Middle frontal gyrus (tissue), 1 donor: Measurements from ENCODE around the gene MRPS11.
"Not testable (repeated sequence)": the region's sequence is repeated elsewhere in the genome, so short reads cannot be mapped to it uniquely, and the experiment has no call there.

Experiments
- DNase-seq: peaks from one replicate; pipeline ENCODE4 v3.0.0-alpha.2; 2015; ENCODE audit warnings: low spot score; ENCODE audit errors: extremely low spot score

Gene MRPS11

DNA sequence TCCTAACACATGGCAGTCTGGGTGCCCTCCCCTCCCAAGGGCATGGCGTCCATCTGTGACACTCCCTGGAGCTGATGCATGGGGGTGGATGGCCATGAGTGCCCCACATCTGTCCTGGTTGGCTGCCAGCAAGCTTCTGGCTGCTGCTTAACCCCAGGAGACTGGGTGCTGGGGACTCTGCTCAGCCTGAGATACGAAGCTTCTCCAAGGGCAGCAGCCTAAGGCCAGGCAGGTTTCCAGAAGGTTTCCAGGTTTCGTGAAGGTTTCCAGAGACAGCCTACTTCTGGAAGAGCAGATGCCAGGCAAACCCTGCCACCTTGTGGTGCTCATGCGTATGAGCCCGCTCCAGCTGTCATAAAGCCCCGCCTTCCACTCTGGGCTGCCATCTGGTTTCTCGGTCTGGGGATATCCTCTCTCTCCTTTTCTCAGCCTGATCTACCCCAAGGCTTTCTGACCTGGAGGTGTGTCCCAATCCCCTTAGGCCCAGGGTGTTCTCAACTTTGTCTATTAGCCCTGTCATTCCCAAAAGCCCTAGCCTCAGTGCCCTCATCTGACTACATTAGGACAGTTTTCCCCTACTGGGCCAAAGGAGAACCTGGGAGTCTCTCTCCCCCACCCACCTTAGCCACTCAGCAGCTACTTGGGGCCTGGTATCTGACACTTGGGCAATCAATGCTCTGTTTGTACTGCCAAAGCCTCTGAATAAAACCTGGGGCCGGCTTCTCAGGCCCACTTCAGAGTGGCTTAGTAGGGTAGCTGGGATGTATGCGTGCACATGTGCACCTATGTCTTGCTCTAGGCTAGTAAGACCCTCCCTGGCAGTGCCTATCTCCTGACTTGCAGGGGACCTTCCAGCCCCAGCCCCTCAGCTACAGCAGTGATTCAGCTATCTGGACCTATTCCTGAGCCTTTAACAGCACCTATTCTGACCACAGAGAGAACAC, 12.4 kb upstream of the MRPS11 start:
- DNase-seq, result peak; percentile 31

DNA sequence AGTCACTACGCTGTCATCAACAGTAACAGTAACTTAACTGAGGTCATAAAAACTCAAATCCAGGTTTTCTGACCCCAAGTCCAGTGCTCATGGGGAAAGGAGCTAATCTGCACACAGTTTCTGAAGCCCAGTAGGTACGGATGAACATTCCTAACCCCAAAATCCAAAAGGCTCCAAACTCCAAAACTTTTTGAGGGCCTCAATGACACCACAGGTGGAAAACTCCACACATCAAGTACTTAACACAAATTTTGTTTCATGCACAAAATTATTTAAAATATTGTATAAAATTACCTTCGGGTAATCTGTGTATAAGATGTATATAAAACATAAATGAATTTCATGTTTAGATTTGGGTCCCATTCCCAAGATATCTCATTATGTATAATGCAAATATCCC, 10.8 kb upstream of the MRPS11 start:
- DNase-seq, result no peak

DNA sequence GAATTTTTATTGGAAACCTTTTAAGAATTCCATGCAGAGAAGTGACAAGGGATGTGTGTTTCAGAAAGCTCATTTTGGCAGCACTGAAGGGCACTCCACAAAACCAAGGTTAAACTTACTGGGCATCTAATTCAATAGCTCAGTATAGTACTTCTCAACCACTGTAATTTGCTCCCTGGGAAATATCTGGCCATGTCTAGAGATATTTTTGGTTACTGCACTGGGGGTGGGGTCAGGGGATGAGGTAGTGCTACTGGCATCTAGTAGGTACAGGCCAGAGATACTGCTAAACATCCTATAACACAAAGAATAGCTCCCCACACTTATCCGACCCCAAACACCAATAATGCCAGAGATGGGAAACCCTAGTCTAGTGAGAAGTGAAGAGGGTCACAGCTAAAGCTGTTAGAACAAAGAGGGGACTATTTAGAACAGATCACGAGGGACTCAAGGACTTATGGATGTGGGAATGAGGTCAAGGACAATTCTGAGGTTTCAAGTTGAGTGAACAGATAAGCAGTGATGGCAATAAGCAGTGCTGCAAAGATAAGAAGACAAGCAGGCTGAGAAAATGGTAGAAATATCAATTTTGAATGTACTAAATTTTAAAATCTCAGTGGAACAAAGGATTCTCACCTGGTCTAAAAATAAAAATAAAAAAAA, 3.5 kb upstream of the MRPS11 start:
- DNase-seq, result no peak

DNA sequence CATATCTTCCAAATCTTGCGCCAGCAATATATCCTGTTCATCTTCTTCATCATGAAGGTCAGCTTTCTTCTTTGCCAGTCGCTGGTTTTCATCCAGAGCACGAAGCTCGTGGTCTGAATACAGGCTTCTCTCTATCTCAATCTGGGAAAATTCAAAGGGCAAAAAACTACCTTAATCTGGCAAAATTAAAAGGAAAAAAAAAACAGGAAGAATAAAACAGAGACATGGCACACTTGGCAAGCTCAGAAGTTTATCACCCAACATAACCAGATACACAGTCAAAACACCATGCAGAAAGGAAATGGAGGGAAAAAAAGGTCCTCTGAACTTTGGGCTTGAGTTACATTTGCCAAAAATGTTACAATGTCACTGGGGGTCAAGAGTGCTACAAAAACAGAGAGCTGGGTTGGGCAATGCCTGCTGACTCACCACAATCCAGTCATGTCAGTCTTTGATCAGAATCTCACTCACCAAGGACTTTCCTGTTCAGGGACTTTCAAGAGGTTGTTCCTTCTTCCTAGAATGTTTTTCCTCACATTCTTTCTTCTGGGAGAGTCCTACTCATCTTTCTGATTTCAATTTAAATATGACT, 1.8 kb upstream of the MRPS11 start:
- no peak for DNase-seq

DNA sequence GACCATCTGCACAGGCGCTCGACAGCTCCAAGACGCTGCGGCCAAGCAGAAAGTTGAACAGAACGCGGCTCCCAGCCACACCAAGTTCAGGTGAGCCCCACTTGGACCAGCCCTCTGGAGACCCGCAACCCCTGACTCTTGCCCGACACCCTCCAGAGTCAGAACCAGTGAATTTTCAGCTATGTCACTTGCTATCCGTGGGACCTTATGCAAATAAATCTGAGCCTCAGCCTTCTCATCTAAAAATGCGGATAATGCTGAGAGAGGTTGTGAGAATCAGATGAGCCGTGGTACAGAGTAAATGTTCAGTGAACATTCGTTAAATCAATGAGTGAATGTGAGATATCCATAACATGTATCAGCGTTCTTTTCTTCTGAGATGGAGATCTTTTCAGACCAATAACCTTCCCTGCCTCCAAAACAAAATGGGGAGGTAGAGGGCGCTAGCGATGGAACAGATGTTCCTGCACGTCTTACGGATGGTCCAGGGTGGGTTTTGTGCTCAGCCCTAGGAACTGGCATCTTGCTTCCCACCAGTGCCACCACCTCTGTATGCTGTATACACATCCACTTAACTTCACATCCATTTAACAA, 524 bp downstream of the MRPS11 start:
- DNase-seq, result no peak

DNA sequence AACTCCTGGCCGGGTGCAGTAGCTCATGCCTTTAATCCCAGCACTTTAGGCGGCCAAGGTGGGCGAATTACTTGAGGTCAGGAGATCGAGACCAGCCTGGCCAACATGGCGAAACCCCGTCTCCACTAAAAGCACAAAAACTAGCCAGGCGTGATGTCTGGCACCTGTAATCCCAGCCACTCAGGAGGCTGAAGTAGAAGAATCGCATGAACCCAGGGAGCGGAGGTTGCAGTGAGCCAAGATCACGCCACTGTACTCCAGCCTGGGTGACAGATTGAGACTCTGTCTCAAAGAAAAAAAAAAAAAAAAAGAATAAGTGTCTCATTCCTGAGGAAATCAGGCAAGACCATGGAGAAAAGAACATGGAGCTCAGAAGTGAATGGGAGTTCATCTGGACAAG, 1.2 kb downstream of the MRPS11 start:
- not testable (repeated sequence) for DNase-seq

DNA sequence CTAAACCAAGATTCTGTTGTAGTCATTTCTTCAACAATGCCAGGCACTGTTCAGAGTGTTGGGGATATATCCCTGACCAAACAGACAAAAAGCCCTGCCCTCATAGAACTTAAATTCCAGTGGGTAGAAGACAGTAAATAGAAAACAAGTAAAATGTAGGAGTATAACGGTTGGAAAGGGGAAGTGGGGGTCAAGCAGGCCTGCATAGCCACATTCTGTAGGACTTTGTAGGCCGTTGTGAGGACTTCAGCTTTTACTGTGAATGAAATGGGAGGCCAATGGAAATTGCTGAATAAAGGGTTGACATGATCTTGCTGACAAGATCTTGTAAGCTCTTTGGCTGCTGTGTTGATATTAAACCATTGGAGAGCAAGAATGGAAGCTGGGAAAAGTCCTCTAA, 1.8 kb downstream of the MRPS11 start:
- no peak for DNase-seq

DNA sequence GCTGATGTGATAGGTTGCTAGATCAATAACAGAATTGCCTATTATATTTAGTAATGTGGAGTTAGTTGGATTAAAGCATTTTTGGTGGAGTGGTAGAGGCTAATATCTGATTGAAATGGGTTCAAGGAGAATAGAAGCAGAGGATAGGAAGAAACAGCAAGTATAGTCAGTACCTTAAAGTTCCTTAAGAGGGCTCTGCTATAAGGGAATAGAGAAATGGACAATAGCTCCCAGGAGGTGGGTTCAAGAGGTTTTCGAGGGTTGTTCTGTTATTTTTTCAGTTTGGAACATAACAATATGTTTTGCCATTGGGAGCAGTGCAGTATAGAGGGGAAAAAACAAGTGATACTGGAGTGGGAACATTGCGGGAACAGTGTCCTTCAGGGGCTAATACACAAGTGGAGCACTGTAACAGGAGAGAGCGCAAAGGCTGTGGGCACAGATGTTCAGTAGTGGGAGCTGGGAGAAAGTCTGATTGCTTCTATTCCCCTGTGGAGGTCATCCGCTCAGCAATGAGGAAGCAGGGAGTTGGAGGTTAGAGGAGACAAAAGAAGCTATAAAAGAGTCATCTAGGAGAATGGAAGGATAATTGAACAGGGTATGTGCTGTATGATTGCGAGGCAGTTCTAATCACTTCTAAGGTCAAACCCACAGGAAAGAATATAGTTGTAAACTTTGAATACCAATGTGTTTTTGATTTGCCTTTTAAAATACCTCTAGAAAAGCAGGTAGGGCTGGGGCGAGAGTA, 3.3 kb downstream of the MRPS11 start:
- no peak for DNase-seq

DNA sequence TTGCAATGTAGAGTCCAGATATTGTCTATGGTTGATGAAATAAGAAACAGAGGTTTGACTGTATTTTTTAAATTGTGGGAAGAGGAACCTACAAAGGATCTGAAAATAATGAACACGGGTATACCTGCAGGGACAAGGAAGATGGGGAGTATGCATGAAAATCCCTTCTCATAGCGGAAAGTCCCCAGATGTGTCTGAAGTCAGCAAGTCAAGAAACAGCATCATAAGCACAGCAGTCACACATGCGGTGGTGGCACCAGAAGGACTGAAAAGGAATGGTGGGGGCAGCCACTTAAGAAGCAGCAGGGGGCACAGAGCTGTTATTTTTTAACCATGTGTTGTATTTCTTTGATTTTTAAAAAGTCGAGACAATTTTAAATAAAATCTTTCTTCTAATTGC, 4.7 kb downstream of the MRPS11 start:
- no peak for DNase-seq

DNA sequence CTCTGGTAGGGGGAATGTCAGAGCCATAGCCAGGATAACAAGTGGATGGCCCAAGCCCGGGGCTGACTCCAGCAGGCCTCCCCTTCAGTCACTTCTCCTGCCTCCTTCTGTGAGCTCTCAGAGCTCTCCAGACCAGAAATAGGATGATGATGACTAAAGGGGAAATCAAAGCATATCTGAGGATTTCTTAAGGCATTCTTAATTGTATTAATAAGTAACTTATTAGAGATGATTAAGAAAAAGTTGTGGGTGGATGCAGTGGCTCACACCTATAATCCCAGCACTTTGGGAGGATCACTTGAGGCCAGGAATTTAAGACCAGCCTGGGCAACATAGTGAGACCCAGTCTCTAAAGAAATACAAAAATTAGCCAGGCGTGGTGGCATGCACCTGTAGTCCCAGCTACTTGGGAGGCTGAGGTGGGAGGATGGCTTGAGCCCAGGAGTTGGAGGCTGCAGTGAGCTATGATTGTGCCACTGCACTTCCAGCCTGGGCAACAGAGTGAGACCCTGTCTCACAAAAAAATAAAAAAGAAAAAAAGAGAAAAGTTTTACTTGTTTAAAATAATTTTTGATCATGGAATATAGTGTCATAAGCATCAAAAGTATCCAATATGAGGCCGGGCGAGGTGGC, 6.3 kb downstream of the MRPS11 start:
- DNase-seq, result not testable (repeated sequence)

DNA sequence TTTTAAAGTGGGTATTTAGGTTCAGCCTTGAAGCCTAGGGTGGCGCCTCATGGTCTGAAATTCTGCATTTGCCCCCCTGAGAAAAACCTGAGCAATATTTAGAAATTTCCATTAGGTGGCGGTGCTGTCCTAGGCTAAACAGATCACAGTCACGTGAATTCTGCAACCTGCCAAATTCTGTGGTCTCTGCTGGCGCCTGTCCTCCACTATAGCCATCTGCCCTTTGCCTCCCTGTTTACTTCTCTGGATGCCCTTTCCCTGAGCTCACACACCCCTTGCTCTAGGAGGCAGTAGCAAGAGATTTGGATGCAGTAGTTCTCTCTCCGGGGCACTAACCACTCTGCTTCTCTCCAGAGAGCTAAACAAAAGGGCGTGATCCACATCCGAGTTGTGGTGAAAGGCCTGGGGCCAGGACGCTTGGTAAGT, 9.1 kb downstream of the MRPS11 start:
- no peak for DNase-seq

DNA sequence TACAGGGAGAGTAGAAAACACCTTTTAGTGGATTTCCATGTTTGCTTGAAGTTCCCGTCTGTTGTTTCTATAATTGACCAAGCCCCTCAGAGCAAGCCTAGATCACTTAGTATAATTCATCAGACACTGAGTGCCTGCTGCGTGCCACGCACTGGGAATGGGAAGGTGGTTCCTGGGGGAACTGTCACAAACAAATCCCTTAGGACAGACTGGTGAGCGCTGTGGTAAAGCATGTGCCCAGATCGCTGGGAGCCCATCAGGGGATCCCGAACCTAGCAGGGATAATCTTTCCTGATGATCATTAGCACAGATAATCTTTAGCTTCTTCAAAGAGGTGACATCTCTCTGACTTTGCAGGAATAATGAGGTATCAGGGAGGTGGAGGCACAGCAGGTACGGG, 9.6 kb downstream of the MRPS11 start:
- DNase-seq, result no peak

DNA sequence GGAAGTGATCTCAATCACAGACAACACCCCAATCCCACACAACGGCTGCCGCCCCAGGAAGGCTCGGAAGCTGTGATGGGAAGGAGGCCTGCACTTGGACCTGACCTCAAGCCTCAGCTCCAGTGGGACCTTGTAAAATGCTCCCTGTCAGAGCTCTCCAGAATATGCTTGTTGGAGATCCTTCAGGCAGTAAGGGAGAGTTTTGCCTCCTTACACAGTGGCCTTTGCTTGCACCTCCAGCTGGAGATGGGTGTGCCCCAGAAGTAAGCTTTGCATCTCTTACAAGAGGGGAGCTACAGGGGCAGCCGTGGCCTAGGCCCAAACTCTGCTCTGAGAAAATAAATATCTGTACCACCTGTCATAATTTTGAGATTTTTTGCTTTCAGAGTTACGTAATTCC, 10.4 kb downstream of the MRPS11 start:
- DNase-seq, result no peak

DNA sequence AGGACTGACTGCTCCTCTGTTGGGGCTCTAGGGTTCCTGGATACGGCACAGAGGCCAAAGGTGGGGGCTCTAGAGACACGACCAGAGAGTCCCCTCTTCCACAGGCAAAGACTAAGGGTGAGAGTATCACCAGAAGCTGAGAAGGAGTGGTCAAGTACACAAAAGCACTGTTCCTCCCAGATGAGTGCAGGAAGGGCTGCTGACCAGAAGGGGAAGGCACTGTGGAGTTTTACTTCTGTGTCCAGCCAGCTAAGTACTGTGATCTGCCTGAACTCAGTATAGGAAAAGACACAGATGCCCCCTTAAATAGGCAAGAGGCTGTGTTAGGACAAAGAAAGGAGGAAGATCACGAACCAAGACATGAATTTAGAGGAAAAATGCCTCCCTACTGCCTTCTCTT, 11.7 kb downstream of the MRPS11 start:
- DNase-seq, result no peak

DNA sequence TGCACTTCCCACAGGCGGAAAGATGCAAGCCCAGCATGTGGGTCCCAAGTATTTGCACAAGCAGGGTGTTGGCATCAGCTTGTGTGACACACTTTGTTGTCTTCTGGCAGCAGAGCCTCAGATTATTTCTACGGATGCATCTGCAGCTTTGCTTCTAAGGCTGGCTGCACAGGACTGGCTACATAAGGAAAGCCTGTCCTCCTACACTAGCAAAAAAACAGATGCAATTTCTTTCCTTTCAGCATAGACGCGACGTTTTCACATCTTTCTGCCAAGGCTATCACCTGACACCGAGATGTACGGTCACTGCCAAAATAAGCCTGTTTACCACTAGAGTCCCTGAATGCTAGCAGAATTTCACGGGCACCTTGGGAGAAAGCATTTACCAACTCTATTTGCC, 13.5 kb downstream of the MRPS11 start:
- peak; percentile 45 for DNase-seq

DNA sequence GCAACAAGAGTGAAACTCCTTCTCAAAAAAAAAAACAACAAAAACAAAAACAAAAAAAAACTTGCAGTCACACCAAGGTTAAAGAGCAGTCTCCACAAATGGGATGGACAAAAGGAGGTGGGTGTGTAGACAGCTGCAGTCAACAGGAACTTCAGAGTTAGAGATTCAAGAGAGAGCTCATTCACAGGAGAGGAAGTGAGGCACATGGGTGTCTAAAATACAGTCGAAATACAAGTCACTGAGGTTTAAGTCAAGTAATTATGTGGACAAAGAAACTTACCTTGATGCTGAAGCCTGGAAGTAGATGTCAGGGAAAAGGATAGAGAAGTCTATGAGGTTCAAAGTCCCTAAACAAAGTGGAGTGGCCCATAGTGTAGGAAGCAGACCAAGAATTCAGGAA, 14.8 kb downstream of the MRPS11 start:
- no peak for DNase-seq

DNA sequence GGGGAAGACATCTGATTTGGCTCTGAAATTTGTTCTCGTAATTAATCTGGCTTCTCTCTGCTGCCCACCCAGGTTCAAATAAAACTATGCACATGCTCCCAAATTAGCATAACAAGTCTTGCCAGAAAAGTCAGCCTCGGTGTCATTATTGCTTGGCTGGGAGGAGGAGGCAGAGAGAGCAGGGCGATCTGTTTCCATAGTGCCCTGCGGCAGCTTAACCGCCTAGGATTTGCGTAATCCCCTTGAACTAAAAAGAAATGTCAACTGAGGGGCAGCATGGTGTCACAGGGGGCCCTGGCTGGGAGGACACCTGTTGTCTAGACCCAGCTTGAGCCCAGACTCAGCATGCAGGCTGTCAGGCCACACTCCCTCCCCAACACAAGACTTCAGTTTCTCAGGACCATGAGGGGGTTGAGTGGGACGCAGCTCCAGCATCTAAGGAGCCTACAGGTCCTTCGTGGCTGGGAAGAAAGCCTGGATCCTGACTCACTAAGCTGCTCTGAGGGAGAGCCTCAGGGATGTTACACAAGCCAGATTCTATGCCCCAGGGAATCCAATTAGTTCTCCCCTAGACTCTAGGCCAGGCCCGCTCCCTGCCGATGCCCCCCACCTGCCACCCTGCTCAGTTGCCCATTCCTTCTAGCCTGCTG, 17.3 kb downstream of the MRPS11 start:
- DNase-seq, result no peak

DNA sequence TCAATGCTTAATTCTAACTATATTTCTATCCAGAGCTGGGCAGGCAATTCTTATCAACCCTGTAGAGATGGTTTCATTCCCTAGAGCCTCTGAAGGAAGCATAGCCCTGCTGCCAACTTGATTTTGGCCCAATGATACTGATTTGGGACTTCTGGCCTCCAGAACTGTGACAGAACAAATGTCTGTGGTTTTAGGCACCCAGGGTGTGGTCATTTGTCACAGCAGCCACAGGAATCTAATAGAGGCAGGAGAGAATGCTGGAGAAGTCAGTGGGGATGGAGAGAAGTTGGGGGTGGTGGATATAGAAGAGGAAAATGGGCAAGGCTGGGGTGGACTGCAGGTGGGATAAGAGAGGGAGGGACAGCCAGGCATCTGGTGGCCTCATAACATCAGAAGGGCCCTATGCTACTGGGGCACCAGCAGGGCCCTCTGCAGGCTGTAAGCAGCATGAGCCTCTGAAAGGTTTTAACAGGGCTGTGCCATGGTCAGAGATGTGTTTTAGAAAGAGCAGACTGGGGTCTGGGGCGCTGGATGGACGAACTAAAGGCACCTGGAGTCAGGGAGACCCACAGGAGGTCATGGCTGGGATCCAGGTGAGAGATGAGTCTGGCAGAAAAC, 19.8 kb downstream of the MRPS11 start:
- DNase-seq, result no peak

DNA sequence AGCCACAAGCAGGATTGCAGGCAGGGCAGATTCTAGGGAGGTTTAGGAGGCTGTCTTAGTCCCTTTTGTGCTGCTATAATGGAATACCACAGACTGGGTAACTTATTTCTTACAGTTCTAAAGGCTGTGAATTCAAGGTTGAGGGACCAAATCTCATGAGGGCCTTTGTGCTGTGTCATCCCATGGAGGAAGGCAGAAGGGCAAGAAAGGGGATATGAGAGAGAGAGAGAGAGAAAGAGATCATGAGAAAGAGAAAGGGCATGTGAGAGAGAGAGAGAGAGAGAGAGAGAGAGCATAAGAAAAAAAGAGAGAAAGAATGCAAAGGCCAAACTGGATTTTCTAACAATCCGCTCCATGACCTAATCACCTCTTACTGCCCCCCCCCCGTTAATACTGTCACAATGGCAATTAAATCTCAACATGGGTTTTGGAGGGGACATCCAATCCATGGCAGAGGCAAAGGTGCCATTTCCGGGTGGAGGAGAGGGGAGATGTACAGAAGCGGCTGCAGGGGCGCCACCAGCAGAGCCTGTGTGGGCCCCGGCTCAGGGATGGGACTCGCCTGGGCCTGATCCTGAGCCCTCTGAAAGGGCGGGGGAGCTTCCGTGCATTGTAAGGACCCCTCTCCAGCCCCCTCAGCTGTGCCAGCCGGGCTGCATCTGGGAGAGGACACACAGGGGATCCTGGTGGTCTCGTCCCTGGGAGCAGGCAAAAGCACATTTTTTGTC, 20.5 kb downstream of the MRPS11 start:
- DNase-seq, result no peak
